Epidermal melanocyte (primary cell): ENCODE results near the gene PPM1F.
A peak's percentile ranks its signal among the peaks of the same experiment; 100 is the strongest.

Experiments
- DNase-seq: peaks from one replicate; pipeline ENCODE4 v3.0.0; 2011; ENCODE audit warnings: low spot score; ENCODE audit not compliant: insufficient read length

PPM1F gene

GRCh38 chr22:21977814-21978213 is 25.2 kb upstream of the PPM1F start:
- DNase-seq = no peak

GRCh38 chr22:21975854-21976345 is 23.3 kb upstream of the PPM1F start:
- DNase-seq = no peak

- DNase-seq = no peak
These were observed 22.6 kb upstream of the PPM1F start for GRCh38 chr22:21975273-21975672.

- DNase-seq = no peak
These were observed 21.5 kb upstream of the PPM1F start for GRCh38 chr22:21974058-21974649.

GRCh38 chr22:21972806-21973205 is 20.2 kb upstream of the PPM1F start:
- DNase-seq = no peak

DNA sequence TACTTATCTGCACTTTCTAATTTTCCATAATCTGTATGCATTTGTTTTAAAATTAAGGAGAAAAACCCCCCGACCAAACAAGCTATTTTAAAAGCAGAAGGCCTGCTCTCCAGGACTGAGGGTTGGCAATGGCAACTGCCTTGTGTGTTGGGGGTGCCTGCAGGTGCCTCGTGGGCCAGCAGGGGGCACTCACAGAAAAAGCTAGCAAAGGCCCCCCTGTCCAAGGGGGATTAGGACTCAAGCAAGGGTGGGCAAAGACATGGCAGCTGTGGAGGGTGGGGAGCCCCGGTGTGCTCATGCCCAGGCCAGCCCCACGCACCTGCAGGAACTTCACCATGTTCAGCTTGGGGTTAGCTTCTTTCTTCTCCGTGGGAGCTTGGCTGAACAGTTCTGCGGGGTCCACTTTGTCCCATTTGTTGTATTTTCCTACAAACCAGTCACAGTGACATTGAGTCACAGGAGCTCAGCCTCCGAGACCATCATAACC is 19.7 kb upstream of the PPM1F start:
- peak; percentile 67 for DNase-seq

DNA sequence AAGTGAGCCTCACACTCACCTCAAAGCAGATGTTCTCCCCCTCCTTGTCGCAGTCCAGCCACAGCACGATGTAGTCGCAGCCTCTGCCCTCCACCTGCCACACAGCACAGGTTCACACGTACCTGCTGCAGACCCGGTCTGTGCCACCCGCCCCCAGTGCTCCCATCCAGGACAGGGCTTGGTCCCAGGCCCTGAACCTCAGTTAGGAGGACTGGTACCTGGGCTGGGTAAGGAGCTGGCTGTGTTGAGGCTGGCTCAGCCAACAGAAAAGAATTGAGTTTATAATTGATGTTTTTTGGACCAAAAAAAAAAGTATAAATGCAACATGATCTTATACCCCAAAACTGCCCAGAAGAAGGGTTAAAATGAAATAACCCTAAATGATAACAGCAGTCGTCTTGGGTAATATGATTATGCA is 19.2 kb upstream of the PPM1F start:
- DNase-seq = no peak

- no peak for DNase-seq
These were observed 18.4 kb upstream of the PPM1F start for GRCh38 chr22:21970800-21971617.

- DNase-seq = no peak
These were observed 17.6 kb upstream of the PPM1F start for GRCh38 chr22:21970037-21970799.

GRCh38 chr22:21968452-21969129 is 15.9 kb upstream of the PPM1F start:
- no peak for DNase-seq

DNA sequence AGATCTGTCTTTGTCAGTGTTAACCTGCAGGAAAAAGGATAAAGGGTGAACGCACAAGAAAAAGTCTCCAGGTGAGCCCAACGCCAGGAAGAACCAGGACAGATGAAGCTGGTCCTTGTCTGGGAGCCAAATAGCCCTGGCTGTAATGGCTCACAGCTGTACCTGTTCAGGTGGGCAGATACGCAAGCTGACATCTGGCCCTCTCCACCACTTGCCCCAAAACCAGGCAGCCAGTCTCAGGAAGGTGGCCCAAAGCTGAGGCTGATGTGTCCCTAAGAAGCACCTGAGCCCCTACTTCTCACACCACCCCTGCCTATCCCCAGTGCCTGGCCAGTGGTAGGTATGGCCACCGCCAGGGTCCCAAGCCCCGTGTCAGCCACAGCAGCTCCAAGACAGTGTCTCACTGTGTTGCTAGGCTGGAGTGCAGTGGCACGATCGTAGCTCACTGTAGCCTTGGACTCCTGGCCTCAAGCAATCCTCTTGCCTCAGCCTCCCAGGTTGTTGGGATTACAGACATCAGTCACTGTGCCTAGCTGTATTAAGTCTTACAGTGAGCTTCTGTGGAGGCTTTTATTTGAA is 15.1 kb upstream of the PPM1F start:
- no peak for DNase-seq

DNA sequence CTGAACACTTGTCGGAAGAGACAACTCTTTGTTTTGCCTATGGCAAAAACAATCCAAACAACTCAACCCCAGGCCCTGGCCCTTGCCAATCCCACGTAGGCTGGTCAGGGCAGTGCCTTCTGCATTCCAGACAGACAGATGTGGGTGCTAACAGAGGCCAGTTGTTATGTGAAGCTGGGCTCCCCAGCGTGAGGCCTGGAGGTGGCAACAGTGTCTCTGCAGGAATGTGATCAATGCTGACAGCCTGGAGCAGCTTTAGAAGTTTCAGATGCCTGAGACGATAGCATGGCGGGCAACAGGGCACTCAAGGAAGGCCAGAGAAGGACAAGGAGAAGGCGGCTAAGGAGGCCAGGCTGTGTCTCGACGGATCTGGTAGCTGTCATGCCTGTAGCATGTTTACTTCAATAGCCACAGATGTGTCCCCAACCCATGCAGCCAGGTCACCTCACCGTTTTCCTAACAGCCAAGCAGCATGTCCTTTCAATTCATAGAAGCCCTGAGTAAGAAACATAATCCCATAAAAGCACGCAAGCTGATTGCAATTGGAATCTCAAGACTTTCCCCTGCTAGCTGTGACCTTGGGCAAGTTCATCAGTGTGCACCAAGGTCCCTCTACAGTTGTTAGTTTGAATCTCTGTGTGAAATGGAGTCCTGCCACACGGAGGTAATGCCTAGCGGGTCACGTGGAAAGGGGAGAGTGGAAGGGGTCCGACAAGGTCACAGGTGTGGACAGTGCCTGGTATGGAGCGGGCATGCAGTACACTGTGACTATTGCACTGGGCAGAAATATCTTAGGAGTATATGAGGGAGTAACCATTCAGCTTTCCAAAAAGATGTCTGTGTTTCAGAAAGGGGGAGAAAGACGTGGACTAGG is 14.2 kb upstream of the PPM1F start:
- no peak for DNase-seq

DNA sequence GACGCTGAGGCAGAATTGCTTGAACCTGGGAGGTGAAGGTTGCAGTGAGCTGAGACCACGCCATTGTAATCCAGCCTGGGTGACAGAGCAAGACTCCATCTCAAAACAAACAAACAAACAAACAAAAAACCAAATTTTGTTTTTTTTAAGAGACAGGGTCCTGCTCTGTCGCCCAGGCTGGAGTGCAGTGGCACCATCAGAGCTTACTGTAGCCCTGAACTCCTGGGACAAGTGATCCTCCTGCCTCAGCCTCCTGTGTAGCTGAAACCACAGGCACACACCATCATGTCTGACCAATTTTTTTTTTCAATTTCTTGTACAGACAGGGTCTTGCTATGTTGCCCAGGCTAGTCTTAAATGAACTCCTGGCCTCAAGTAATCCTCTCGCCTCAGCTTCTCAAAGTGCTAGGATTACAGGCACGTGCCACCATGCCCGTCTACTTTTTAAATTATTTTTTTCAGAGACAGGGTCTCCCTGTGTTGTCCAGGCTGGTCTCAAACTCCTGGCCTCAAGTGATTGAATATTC is 13.2 kb upstream of the PPM1F start:
- no peak for DNase-seq

DNA sequence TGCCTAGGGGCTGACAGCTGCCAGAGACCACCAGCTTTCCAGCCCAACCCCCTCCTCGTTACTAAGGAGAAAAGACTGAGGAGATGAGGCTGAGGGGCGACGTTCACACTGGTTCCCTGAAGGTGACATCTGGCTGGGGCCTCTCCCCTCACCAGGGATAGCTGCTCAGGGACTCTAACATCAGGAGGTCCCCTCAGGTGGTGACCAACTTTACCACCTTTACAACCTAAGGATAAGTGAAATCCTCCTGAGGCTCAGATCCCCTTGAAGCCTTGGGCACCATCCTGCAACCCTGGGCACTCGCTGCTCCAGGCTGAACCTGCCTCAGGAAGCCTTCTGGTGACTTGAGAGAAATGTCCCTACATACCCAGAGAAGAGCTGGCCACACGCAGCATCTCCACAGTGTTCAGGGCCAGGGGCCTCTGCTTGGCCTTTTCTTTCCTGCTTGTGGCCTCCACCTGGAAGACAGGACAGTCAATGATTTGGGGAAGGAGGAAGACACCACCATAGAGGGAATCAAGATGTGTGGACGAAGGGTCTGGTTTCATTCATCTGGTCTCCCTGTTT is 12.4 kb upstream of the PPM1F start:
- DNase-seq = no peak

- no peak for DNase-seq
These were observed 11.6 kb upstream of the PPM1F start for GRCh38 chr22:21964234-21964633.

DNA sequence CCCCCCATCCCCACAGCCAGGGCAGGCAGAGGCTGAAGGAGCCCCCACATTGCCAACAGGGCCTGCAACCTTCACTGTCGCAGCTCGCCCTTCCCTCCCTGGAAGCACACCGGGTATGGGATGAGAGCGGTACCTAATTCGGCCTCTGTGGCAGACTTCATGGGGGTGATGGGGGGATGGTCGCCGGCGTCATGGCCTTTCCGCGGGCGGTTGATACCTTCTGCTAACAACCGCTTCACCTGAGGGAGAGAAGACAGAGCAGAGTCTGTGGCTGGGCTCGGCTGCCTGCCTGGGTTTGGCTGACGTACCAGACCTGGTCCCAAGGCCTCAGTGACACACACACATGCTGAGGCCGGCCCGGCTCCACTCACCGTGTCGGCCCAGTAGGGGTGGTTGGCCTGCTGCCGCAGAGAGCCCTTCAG is 11.2 kb upstream of the PPM1F start:
- no peak for DNase-seq

GRCh38 chr22:21963286-21963685 is 10.6 kb upstream of the PPM1F start:
- DNase-seq = no peak

DNA sequence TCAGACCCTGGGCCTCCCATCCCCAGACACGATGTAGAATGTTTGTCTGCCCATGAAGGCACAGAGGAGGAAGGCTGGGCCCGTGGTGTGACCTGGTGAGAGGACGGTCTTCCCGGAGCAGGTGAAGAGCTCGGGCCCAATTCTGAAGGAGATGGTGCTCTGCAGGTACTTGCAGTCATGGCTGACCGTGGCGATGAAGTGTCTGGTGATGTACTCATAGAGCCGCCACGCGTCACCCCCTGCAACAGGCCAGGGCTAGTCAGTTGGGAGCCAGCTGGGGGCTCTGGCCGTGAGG is 10.0 kb upstream of the PPM1F start:
- DNase-seq = no peak

GRCh38 chr22:21961886-21962654 is 9.4 kb upstream of the PPM1F start:
- no peak for DNase-seq
